Fibroblast of lung (primary cell): Measurements from ENCODE around the gene NOP14. TPM values are rescaled to one million over a fixed set of nuclear protein-coding genes. Genes with fewer than 3 reads are reported as not detected.

Source experiments
- DNase-seq, 2 donors: peaks; one replicate each; pipeline versions ENCODE4 v3.0.0 to v3.0.0-alpha.2; 2010; ENCODE audit warnings: low read depth in 2 of 2
- H2AFZ ChIP-seq: 2 replicates; pipeline ENCODE4 v1.5.1; 2012; ENCODE audit warnings: low read length, control low read depth, inconsistent platforms
- H3K27ac ChIP-seq: 2 replicates; pipeline ENCODE4 v1.5.1; 2011; ENCODE audit warnings: low read length, control low read depth; ENCODE audit not compliant: insufficient read depth
- H3K27me3 ChIP-seq: 2 replicates; pipeline ENCODE4 v1.5.1; 2011; ENCODE audit warnings: mild to moderate bottlenecking, low read length; ENCODE audit not compliant: control insufficient read depth, insufficient read depth
- H3K36me3 ChIP-seq: 2 replicates; pipeline ENCODE4 v1.5.1; 2011; ENCODE audit warnings: low read length; ENCODE audit not compliant: control insufficient read depth, insufficient read depth
- H3K4me1 ChIP-seq: 2 replicates; pipeline ENCODE4 v1.5.1; 2011; ENCODE audit warnings: low read length; ENCODE audit not compliant: control insufficient read depth, insufficient read depth; ENCODE audit errors: extremely low read depth
- H3K4me2 ChIP-seq: 2 replicates; pipeline ENCODE4 v1.5.1; 2011; ENCODE audit warnings: low read length, control low read depth; ENCODE audit not compliant: insufficient read depth; ENCODE audit errors: extremely low read depth
- H3K4me3 ChIP-seq, 4 experiments: fragments of 200-600 bp in 1 of 4; sonication (generic) in 1 of 4; replicated peaks in 1 of 4; 2 replicates each; pipeline ENCODE4 v1.5.1; 2011 to 2016; ENCODE audit warnings: low read length in 4 of 4, low read depth in 3 of 4, mild to moderate bottlenecking in 3 of 4, control low read depth in 2 of 4, inconsistent platforms in 1 of 4, mixed read lengths in 1 of 4; ENCODE audit not compliant: insufficient read depth in 1 of 4; ENCODE audit errors: control extremely low read depth in 1 of 4
- H3K79me2 ChIP-seq: 2 replicates; pipeline ENCODE4 v1.5.1; 2012; ENCODE audit warnings: mild to moderate bottlenecking, low read length, inconsistent platforms; ENCODE audit not compliant: control insufficient read depth, insufficient read depth
- H3K9ac ChIP-seq: 2 replicates; pipeline ENCODE4 v1.5.1; 2011; ENCODE audit warnings: mild to moderate bottlenecking, low read length, control low read depth; ENCODE audit not compliant: insufficient read depth
- H3K9me3 ChIP-seq: 2 replicates; pipeline ENCODE4 v1.5.1; 2012; ENCODE audit warnings: low read depth, low read length; ENCODE audit not compliant: control insufficient read depth, insufficient read depth
- H4K20me1 ChIP-seq: 2 replicates; pipeline ENCODE4 v1.5.1; 2011; ENCODE audit warnings: low read length; ENCODE audit not compliant: control insufficient read depth, insufficient read depth; ENCODE audit errors: extremely low read depth
- EZH2 ChIP-seq: IDR thresholded peaks from 2 replicates; pipeline ENCODE4 v1.5.1; 2012; ENCODE audit warnings: low read length, control low read depth, mild to moderate bottlenecking; ENCODE audit errors: missing control alignments
- polyA plus RNA-seq, 2 donors: library from polyadenylated mRNA; depleted of rRNA in 1 of 2; stranded (reverse) in 1 of 2; unstranded in 1 of 2; fragments of >200 nt; gene quantifications; 2 replicates each; pipeline ENCODE4 v1.2.1, GENCODE V29; 2011 to 2012; ENCODE audit warnings: missing spikeins in 1 of 2
- total RNA-seq: library from RNA; depleted of rRNA; stranded (reverse); fragments of >200 nt; gene quantifications from 2 replicates; pipeline ENCODE4 v1.2.1, GENCODE V29; 2014
- TF ChIP-seq, protein P1 (sequence below), 2 donors: IDR thresholded peaks in 1 of 2; conservative IDR thresholded peaks in 1 of 2; 1 replicate in 1 of 2; 2 replicates in 1 of 2; pipeline ENCODE4 v1.5.1; 2011 to 2012; ENCODE audit warnings: low read length in 2 of 2, control low read depth in 1 of 2, inconsistent platforms in 1 of 2, low read depth in 1 of 2, mild to moderate bottlenecking in 1 of 2

The NOP14 gene
- total and polyA plus RNA-seq, 2 donors (not counting 1 experiment from before 2014, with no cell fraction given): 13.1 to 16.7 TPM

DNA sequence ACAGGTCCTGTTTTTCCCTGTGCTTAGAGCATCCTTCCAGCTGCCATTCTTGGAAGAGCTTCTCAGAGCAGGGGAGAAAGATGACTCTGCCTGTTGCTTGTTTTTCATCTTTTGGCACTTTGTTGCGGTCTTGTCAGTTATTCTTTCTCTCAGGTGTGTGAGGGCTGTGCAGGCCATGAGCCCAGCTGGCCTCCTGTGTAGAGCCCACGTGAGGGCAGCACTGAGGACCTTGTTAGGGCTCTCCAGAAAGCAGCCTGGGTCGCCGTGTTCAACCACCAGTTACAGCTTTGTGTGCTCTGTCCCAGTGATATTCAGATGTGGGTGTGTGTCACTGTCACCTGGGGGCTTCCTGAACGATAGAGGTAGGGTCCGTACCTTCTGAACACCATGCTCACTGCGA, 52.8 kb downstream of the NOP14 start:
- DNase-seq: no peak
- TF ChIP-seq, protein P1, sequence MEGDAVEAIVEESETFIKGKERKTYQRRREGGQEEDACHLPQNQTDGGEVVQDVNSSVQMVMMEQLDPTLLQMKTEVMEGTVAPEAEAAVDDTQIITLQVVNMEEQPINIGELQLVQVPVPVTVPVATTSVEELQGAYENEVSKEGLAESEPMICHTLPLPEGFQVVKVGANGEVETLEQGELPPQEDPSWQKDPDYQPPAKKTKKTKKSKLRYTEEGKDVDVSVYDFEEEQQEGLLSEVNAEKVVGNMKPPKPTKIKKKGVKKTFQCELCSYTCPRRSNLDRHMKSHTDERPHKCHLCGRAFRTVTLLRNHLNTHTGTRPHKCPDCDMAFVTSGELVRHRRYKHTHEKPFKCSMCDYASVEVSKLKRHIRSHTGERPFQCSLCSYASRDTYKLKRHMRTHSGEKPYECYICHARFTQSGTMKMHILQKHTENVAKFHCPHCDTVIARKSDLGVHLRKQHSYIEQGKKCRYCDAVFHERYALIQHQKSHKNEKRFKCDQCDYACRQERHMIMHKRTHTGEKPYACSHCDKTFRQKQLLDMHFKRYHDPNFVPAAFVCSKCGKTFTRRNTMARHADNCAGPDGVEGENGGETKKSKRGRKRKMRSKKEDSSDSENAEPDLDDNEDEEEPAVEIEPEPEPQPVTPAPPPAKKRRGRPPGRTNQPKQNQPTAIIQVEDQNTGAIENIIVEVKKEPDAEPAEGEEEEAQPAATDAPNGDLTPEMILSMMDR (conservative IDR thresholded peaks at IDR 0.05 in 1 of 2, IDR thresholded peaks at IDR 0.05 in 1 of 2; ENCODE audit: low read depth in 1 of 2, low read length in 2 of 2): peak in 1 of 2 donors; percentile 14
- TF ChIP-seq EZH2: no peak
- no peak overlapping the region for H3K4me3 ChIP-seq
- no peak overlapping the region for H3K4me2 ChIP-seq
- H3K27me3 ChIP-seq: no peaks in the 10 kb centered on the region
- H3K4me1 ChIP-seq: no peaks in the 10 kb centered on the region
- H3K79me2 ChIP-seq: no peaks in the 10 kb centered on the region
- H3K36me3 ChIP-seq: peaks cover 13% of the 10 kb centered on the region
- H3K9ac ChIP-seq: no peak overlapping the region
- H4K20me1 ChIP-seq: no peaks in the 10 kb centered on the region
- no peak overlapping the region for H3K27ac ChIP-seq
- no peak overlapping the region for H2AFZ ChIP-seq
- no peaks in the 10 kb centered on the region for H3K9me3 ChIP-seq

DNA sequence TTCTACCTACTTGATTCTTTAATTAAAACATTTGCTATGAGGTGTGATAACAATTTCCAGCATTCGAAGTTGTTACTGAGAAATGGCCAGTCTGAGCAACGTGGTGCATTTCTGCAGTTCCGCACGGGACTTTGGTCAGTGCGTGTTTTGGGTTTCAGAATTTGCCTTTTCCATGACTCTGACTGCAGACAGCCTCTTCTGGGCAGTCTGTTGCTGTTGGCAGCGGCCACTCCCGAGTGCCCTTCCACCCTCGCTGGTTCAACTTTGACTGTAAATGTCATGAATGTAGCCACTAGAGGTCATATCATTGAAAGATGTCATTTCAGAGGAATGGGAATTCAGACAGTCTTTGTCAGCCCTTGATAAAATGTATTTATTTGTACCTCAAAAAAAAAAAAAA, 53.6 kb downstream of the NOP14 start:
- peaks cover 13% of the 10 kb centered on the region for H3K36me3 ChIP-seq
- H2AFZ ChIP-seq: no peak overlapping the region
- H3K27me3 ChIP-seq: no peaks in the 10 kb centered on the region
- H3K4me1 ChIP-seq: no peaks in the 10 kb centered on the region
- TF ChIP-seq, protein P1 (conservative IDR thresholded peaks at IDR 0.05 in 1 of 2, IDR thresholded peaks at IDR 0.05 in 1 of 2; ENCODE audit: low read depth in 1 of 2, low read length in 2 of 2): no peak
- TF ChIP-seq EZH2: no peak
- no peak overlapping the region for H3K27ac ChIP-seq
- H3K4me2 ChIP-seq: no peak overlapping the region
- H3K9me3 ChIP-seq: no peaks in the 10 kb centered on the region
- no peak for DNase-seq
- H4K20me1 ChIP-seq: no peaks in the 10 kb centered on the region
- H3K79me2 ChIP-seq: no peaks in the 10 kb centered on the region
- H3K9ac ChIP-seq: no peak overlapping the region
- H3K4me3 ChIP-seq: no peak overlapping the region

DNA sequence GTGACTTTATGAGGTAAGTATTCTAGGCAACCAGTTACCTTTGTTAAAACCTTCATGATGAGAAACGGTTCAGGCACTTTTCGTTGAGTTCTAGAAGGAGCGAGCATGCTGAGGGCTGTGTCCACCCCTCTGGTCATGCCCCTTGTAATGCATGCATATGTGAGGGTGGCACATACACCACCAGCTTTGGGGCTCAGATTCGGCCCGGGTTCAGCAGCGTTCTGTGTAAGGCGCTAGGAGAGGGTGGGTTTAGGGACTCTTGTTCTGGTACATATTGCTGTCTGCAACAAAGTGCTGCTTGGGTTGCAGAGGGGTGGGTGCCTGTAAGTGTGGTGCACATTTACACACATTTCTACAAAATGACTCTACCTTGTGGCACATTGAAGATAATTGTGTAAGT, 54.5 kb downstream of the NOP14 start:
- TF ChIP-seq, protein P1 (conservative IDR thresholded peaks at IDR 0.05 in 1 of 2, IDR thresholded peaks at IDR 0.05 in 1 of 2; ENCODE audit: low read depth in 1 of 2, low read length in 2 of 2): no peak
- no peak for TF ChIP-seq EZH2
- no peaks in the 10 kb centered on the region for H3K79me2 ChIP-seq
- no peak overlapping the region for H3K9ac ChIP-seq
- no peak overlapping the region for H3K4me2 ChIP-seq
- DNase-seq: no peak
- H3K9me3 ChIP-seq: no peaks in the 10 kb centered on the region
- H3K27me3 ChIP-seq: no peaks in the 10 kb centered on the region
- peaks cover 11% of the 10 kb centered on the region for H3K36me3 ChIP-seq
- H3K27ac ChIP-seq: no peak overlapping the region
- no peak overlapping the region for H3K4me3 ChIP-seq
- H3K4me1 ChIP-seq: no peaks in the 10 kb centered on the region
- no peak overlapping the region for H2AFZ ChIP-seq
- no peaks in the 10 kb centered on the region for H4K20me1 ChIP-seq
